WERI-Rb-1 (cell line): ENCODE data around the gene KRTAP3-1.

ENCODE experiments used
- DNase-seq: peaks from one replicate; pipeline ENCODE4 v3.0.0-alpha.2; 2020
- H3K27ac ChIP-seq: fragments of 250-450 bp; sonication (Bioruptor Pico); 2 replicates; pipeline ENCODE4 v1.5.1; 2020; ENCODE audit warnings: mild to moderate bottlenecking, moderate library complexity
- H3K27me3 ChIP-seq: fragments of 250-450 bp; sonication (Bioruptor Pico); 2 replicates; pipeline ENCODE4 v1.5.1; 2021; ENCODE audit warnings: mild to moderate bottlenecking, low read depth, moderate library complexity; ENCODE audit not compliant: insufficient read depth, severe bottlenecking
- H3K36me3 ChIP-seq: fragments of 250-450 bp; sonication (Bioruptor Pico); 2 replicates; pipeline ENCODE4 v1.5.1; 2020; ENCODE audit warnings: mild to moderate bottlenecking, moderate library complexity
- H3K4me3 ChIP-seq: 2 replicates; pipeline ENCODE4 v1.5.1; 2011; ENCODE audit warnings: low read depth, mild to moderate bottlenecking, control low read depth, low read length
- H3K9me3 ChIP-seq: fragments of 250-450 bp; sonication (Bioruptor Pico); 2 replicates; pipeline ENCODE4 v1.5.1; 2021; ENCODE audit warnings: mild to moderate bottlenecking, moderate library complexity; ENCODE audit not compliant: severe bottlenecking
- CTCF ChIP-seq: IDR thresholded peaks from 2 replicates; pipeline ENCODE4 v1.5.1; 2011; ENCODE audit warnings: low read depth, mild to moderate bottlenecking, control low read depth, inconsistent platforms, low read length

Gene KRTAP3-1

GRCh38 chr17:40980117-40980516 lies 28.8 kb downstream of the KRTAP3-1 start:
- Histone ChIP-seq H3K9me3 (no peaks in the 10 kb centered on the region), H3K27ac (peak overlapping the region; percentile 75), H3K36me3 (no peaks in the 10 kb centered on the region), H3K27me3 (no peaks in the 10 kb centered on the region), H3K4me3 (peak overlapping the region; percentile 37)
- no peak for DNase-seq
- no peak for TF ChIP-seq CTCF

- H3K9me3 ChIP-seq, result no peaks in the 10 kb centered on the region
- H3K36me3 ChIP-seq, result no peaks in the 10 kb centered on the region
- H3K27me3 ChIP-seq, result no peaks in the 10 kb centered on the region
- H3K27ac ChIP-seq, result no peak overlapping the region
- TF ChIP-seq CTCF, result no peak
- DNase-seq, result no peak
- H3K4me3 ChIP-seq, result no peak overlapping the region
Observed at GRCh38 chr17:40978575-40979151, 30.3 kb downstream of the KRTAP3-1 start.

- Histone ChIP-seq H3K27me3 (no peaks in the 10 kb centered on the region), H3K36me3 (no peaks in the 10 kb centered on the region), H3K9me3 (no peaks in the 10 kb centered on the region), H3K27ac (no peak overlapping the region), H3K4me3 (no peak overlapping the region)
- DNase-seq, result no peak
- TF ChIP-seq CTCF, result no peak
Observed at GRCh38 chr17:40975516-40975915, 33.4 kb downstream of the KRTAP3-1 start.

- no peak overlapping the region for H3K27ac ChIP-seq
- TF ChIP-seq CTCF, result no peak
- no peaks in the 10 kb centered on the region for H3K36me3 ChIP-seq
- no peak overlapping the region for H3K4me3 ChIP-seq
- H3K9me3 ChIP-seq, result no peaks in the 10 kb centered on the region
- DNase-seq, result no peak
- H3K27me3 ChIP-seq, result no peaks in the 10 kb centered on the region
Observed at GRCh38 chr17:40974366-40974765, 34.6 kb downstream of the KRTAP3-1 start.

GRCh38 chr17:40967582-40967981 lies 41.3 kb downstream of the KRTAP3-1 start:
- Histone ChIP-seq H3K36me3 (no peaks in the 10 kb centered on the region), H3K4me3 (no peak overlapping the region), H3K9me3 (peaks cover 2% of the 10 kb centered on the region), H3K27me3 (no peaks in the 10 kb centered on the region), H3K27ac (no peak overlapping the region)
- no peak for TF ChIP-seq CTCF
- DNase-seq, result no peak

- no peaks in the 10 kb centered on the region for H3K36me3 ChIP-seq
- DNase-seq, result no peak
- H3K9me3 ChIP-seq, result peaks cover 2% of the 10 kb centered on the region
- H3K27me3 ChIP-seq, result no peaks in the 10 kb centered on the region
- no peak for TF ChIP-seq CTCF
- H3K4me3 ChIP-seq, result no peak within 1 kb of the TSS
- no peak within 1 kb of the TSS for H3K27ac ChIP-seq
Observed at GRCh38 chr17:40966848-40967247, 42.1 kb downstream of the KRTAP3-1 start, which contains the start of gene KRT39. KRT39 (minus strand) TSS chr17:40966948; CDS start chr17:40966856, 92 bp downstream.
